GM13976 (cell line): ENCODE data around the gene MYLK.

Experiments used
- DNase-seq: peaks from one replicate; pipeline ENCODE4 v3.0.0; 2012; ENCODE audit warnings: low spot score
- CTCF ChIP-seq: IDR thresholded peaks from 2 replicates; pipeline ENCODE4 v1.5.1; 2012; ENCODE audit warnings: borderline replicate concordance, mild to moderate bottlenecking; ENCODE audit not compliant: insufficient read depth; ENCODE audit errors: extremely low read depth, missing control alignments, control extremely low read depth
- in situ Hi-C: fragments of 300-500 bp; cut with MboI; formaldehyde crosslinking; loops from one replicate; pipeline ENCODE4 v1.12.0; 2022; ENCODE audit warnings: low sequenced_read_pairs, mixed read lengths, inconsistent platforms; ENCODE audit not compliant: unreplicated experiment

The MYLK gene

GRCh38 chr3:123834631-123835030 lies 49.5 kb downstream of the MYLK start:
- DNase-seq = no peak
- in situ Hi-C loops = no loop called here

GRCh38 chr3:123833398-123833785 lies 50.7 kb downstream of the MYLK start:
- DNase-seq = no peak
- in situ Hi-C loops = no loop called here
- no peak for TF ChIP-seq CTCF

More at GRCh38 chr3:123834631-123835030, 49.5 kb downstream of the MYLK start:
- no peak for TF ChIP-seq CTCF

- DNase-seq = no peak
- TF ChIP-seq CTCF = no peak
- in situ Hi-C loops = no loop called here
Measured at GRCh38 chr3:123832692-123833397, 51.3 kb downstream of the MYLK start.

- in situ Hi-C loops = no loop called here
- DNase-seq = no peak
- no peak for TF ChIP-seq CTCF
Measured at GRCh38 chr3:123831420-123831819, 52.7 kb downstream of the MYLK start.

GRCh38 chr3:123821920-123822319 lies 62.2 kb downstream of the MYLK start:
- no peak for DNase-seq
- in situ Hi-C loops = no loop called here
- TF ChIP-seq CTCF = no peak

GRCh38 chr3:123819949-123820348 lies 64.2 kb downstream of the MYLK start:
- DNase-seq = no peak
- no peak for TF ChIP-seq CTCF
- in situ Hi-C loops = no loop called here
